H9 (cell line): ENCODE results near the gene ARL2BP. TPM values are rescaled to one million over a fixed set of nuclear protein-coding genes. Genes with fewer than 3 reads are reported as not detected.

Source experiments
- DNase-seq: peaks from one replicate; pipeline ENCODE4 v3.0.0-alpha.2; 2017
- H2AFZ ChIP-seq: one replicate; pipeline ENCODE4 v1.6.1; 2013; ENCODE audit warnings: mild to moderate bottlenecking, low read length, control low read depth, moderate library complexity
- H2AK5ac ChIP-seq: 2 replicates; pipeline ENCODE4 v1.6.1; 2013; ENCODE audit warnings: low read length, control low read depth, mixed read lengths; ENCODE audit not compliant: insufficient read length
- H2BK120ac ChIP-seq: one replicate; pipeline ENCODE4 v1.6.1; 2013; ENCODE audit warnings: low read depth, mild to moderate bottlenecking, low read length, control low read depth, inconsistent platforms; ENCODE audit not compliant: poor library complexity, severe bottlenecking
- H2BK12ac ChIP-seq: 2 replicates; pipeline ENCODE4 v1.6.1; 2013; ENCODE audit warnings: low read length, control low read depth, mixed read lengths, low read depth; ENCODE audit not compliant: insufficient read length
- H2BK15ac ChIP-seq: 2 replicates; pipeline ENCODE4 v1.6.1; 2013; ENCODE audit warnings: low read depth, low read length, control low read depth
- H2BK20ac ChIP-seq: one replicate; pipeline ENCODE4 v1.6.1; 2013; ENCODE audit warnings: low read depth, mild to moderate bottlenecking, low read length, control low read depth, inconsistent platforms; ENCODE audit not compliant: poor library complexity, severe bottlenecking
- H2BK5ac ChIP-seq: 2 replicates; pipeline ENCODE4 v1.6.1; 2013; ENCODE audit warnings: low read length, control low read depth, mixed read lengths; ENCODE audit not compliant: insufficient read length
- H3K14ac ChIP-seq: 2 replicates; pipeline ENCODE4 v1.6.1; 2013; ENCODE audit warnings: low read length, control low read depth; ENCODE audit not compliant: insufficient read depth
- H3K18ac ChIP-seq: 2 replicates; pipeline ENCODE4 v1.6.1; 2013; ENCODE audit warnings: low read depth, mild to moderate bottlenecking, mixed read lengths, low read length, control low read depth; ENCODE audit not compliant: insufficient read length
- H3K23ac ChIP-seq: 2 replicates; pipeline ENCODE4 v1.6.1; 2013; ENCODE audit warnings: low read length, control low read depth, mixed read lengths, low read depth; ENCODE audit not compliant: insufficient read length
- H3K23me2 ChIP-seq: 2 replicates; pipeline ENCODE4 v1.6.1; 2013; ENCODE audit warnings: low read depth, mild to moderate bottlenecking, mixed read lengths, low read length, control low read depth; ENCODE audit not compliant: insufficient read length, poor library complexity, severe bottlenecking
- H3K27ac ChIP-seq: 2 replicates; pipeline ENCODE4 v1.5.1; 2013; ENCODE audit warnings: low read length, control low read depth, mixed read lengths, low read depth; ENCODE audit not compliant: insufficient read length
- H3K27me3 ChIP-seq: 2 replicates; pipeline ENCODE4 v1.6.1; 2013; ENCODE audit warnings: low read length, control low read depth, inconsistent platforms; ENCODE audit not compliant: insufficient read depth
- H3K4ac ChIP-seq: 2 replicates; pipeline ENCODE4 v1.6.1; 2013; ENCODE audit warnings: low read depth, mild to moderate bottlenecking, control low read depth, inconsistent platforms, low read length, moderate library complexity
- H3K4me1 ChIP-seq: 2 replicates; pipeline ENCODE4 v1.6.1; 2013; ENCODE audit warnings: low read length, control low read depth, inconsistent platforms; ENCODE audit not compliant: insufficient read depth
- H3K4me2 ChIP-seq: 2 replicates; pipeline ENCODE4 v1.6.1; 2013; ENCODE audit warnings: low read length, control low read depth, mixed read lengths; ENCODE audit not compliant: insufficient read length, insufficient read depth
- H3K56ac ChIP-seq: 2 replicates; pipeline ENCODE4 v1.6.1; 2013; ENCODE audit warnings: low read depth, mild to moderate bottlenecking, mixed read lengths, low read length, control low read depth; ENCODE audit not compliant: insufficient read length
- H3K79me1 ChIP-seq: 2 replicates; pipeline ENCODE4 v1.6.1; 2013; ENCODE audit warnings: low read depth, mild to moderate bottlenecking, moderate library complexity, low read length, control low read depth, inconsistent platforms; ENCODE audit not compliant: insufficient read depth, poor library complexity, severe bottlenecking
- H3K79me2 ChIP-seq: 2 replicates; pipeline ENCODE4 v1.6.1; 2013; ENCODE audit warnings: low read length, control low read depth, inconsistent platforms; ENCODE audit not compliant: insufficient read depth
- H3K9ac ChIP-seq: 2 replicates; pipeline ENCODE4 v1.6.1; 2013; ENCODE audit warnings: low read length, control low read depth, mixed read lengths; ENCODE audit not compliant: insufficient read length; ENCODE audit errors: extremely low read depth
- H3K9me3 ChIP-seq: one replicate; pipeline ENCODE4 v1.6.1; 2013; ENCODE audit warnings: low read depth, low read length, inconsistent platforms; ENCODE audit not compliant: control insufficient read depth
- H3T11ph ChIP-seq: one replicate; pipeline ENCODE4 v1.6.1; 2013; ENCODE audit warnings: mild to moderate bottlenecking, low read length, control low read depth, inconsistent platforms
- H4K20me1 ChIP-seq: one replicate; pipeline ENCODE4 v1.6.1; 2013; ENCODE audit not compliant: control insufficient read depth, insufficient read length, insufficient read depth
- H4K5ac ChIP-seq: 2 replicates; pipeline ENCODE4 v1.6.1; 2013; ENCODE audit warnings: low read depth, mild to moderate bottlenecking, mixed read lengths, low read length, control low read depth; ENCODE audit not compliant: insufficient read length
- H4K8ac ChIP-seq: replicated peaks from 2 replicates; pipeline ENCODE4 v1.6.1; 2013; ENCODE audit warnings: low read length, control low read depth, mixed read lengths, low read depth; ENCODE audit not compliant: insufficient read length
- H4K91ac ChIP-seq: 2 replicates; pipeline ENCODE4 v1.6.1; 2013; ENCODE audit warnings: low read depth, mild to moderate bottlenecking, moderate library complexity, mixed read lengths, low read length, control low read depth; ENCODE audit not compliant: insufficient read length
- H3K27ac Mint-ChIP-seq, 3 experiments: 2 replicates in 2 of 3; 3 replicates in 1 of 3; pipeline ENCODE4 v1.8.0; 2020 to 2021; ENCODE audit warnings: mixed read lengths in 3 of 3, mild to moderate bottlenecking in 1 of 3, moderate library complexity in 1 of 3
- H3K27me3 Mint-ChIP-seq: 2 replicates; pipeline ENCODE4 v1.8.0; 2021; ENCODE audit warnings: low read depth, mild to moderate bottlenecking, moderate library complexity, mixed read lengths
- H3K36me3 Mint-ChIP-seq, 3 experiments: 2 replicates in 2 of 3; 3 replicates in 1 of 3; pipeline ENCODE4 v1.8.0; 2020 to 2021; ENCODE audit warnings: low read depth in 3 of 3, mixed read lengths in 3 of 3; ENCODE audit not compliant: insufficient read depth in 1 of 3
- H3K4me1 Mint-ChIP-seq, 2 experiments: 2 replicates each; pipeline ENCODE4 v1.8.0; 2020; ENCODE audit warnings: mixed read lengths in 2 of 2
- H3K4me3 Mint-ChIP-seq, 2 experiments: 2 replicates in 1 of 2; 3 replicates in 1 of 2; pipeline ENCODE4 v1.8.0; 2020 to 2021; ENCODE audit warnings: mild to moderate bottlenecking in 2 of 2, mixed read lengths in 2 of 2, moderate library complexity in 1 of 2
- H3K9me3 Mint-ChIP-seq, 2 experiments: 2 replicates in 1 of 2; 3 replicates in 1 of 2; pipeline ENCODE4 v1.8.0; 2020; ENCODE audit warnings: mild to moderate bottlenecking in 2 of 2, mixed read lengths in 2 of 2, moderate library complexity in 1 of 2
- WGBS: extraction: QIAGEN DNeasy Blood & Tissue Kit; methylation state at CpG from one replicate; pipeline ENCODE4 v1.1.7; 2013; ENCODE audit warnings: missing lambda C conversion rate, low lambda C conversion rate, mixed read lengths; ENCODE audit not compliant: insufficient read length; ENCODE audit errors: extremely low coverage; 5-methylcytosine and 5-hydroxymethylcytosine counted together
- total RNA-seq: library from RNA; stranded (reverse); gene quantifications from 2 replicates; pipeline ENCODE4 v1.2.1, GENCODE V29; 2021
- TF ChIP-seq, protein P1 (sequence below): fragments of 200-600 bp; sonication (generic); conservative IDR thresholded peaks from 3 replicates; pipeline ENCODE4 v1.8.0; 2021; ENCODE audit warnings: antibody characterized with exemption, mild to moderate bottlenecking

ARL2BP gene
- total RNA-seq, 1 experiment from 2014 or later = 18.0 TPM

DNA sequence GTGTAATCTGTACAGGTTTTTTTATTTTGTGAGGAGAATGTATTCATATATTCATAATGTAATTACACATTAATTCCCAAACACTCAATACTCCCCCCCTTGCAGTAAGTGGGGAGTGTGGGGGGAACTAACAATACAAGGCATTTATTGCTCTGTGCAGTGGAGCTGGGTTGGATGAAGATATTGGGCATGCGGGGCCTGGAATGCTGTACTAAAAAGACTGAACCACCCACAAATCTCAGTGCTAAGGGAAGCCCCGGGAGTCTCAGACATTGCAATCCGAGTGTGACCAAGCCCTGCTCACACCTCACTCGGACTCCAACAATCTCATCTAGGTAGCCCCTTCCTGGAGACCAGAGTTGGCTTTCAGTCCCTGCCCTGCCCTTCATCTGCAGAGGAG, 33.4 kb downstream of the ARL2BP start:
- no peak overlapping the region for H3K4ac ChIP-seq
- no peak overlapping the region for H3T11ph ChIP-seq
- Mint-ChIP-seq H3K4me3 (no peak overlapping the region), H3K9me3 (no peaks in the 10 kb centered on the region), H3K27me3 (peaks cover 30% of the 10 kb centered on the region), H3K4me1 (peaks cover 15 to 19% of the 10 kb centered on the region in 2 experiments), H3K36me3 (no peaks in the 10 kb centered on the region), H3K27ac (no peak overlapping the region; a peak in 1 of 7 replicates)
- H3K4me1 ChIP-seq = peaks cover 4% of the 10 kb centered on the region; the same call in 1 of the 2 replicates
- H2BK12ac ChIP-seq = no peak overlapping the region
- H2BK120ac ChIP-seq = no peak overlapping the region
- H2AFZ ChIP-seq = no peak overlapping the region
- no peak overlapping the region for H3K23ac ChIP-seq
- H4K8ac ChIP-seq = no peak overlapping the region
- no peak overlapping the region for H3K9ac ChIP-seq
- no peaks in the 10 kb centered on the region for H4K20me1 ChIP-seq
- TF ChIP-seq, protein P1, sequence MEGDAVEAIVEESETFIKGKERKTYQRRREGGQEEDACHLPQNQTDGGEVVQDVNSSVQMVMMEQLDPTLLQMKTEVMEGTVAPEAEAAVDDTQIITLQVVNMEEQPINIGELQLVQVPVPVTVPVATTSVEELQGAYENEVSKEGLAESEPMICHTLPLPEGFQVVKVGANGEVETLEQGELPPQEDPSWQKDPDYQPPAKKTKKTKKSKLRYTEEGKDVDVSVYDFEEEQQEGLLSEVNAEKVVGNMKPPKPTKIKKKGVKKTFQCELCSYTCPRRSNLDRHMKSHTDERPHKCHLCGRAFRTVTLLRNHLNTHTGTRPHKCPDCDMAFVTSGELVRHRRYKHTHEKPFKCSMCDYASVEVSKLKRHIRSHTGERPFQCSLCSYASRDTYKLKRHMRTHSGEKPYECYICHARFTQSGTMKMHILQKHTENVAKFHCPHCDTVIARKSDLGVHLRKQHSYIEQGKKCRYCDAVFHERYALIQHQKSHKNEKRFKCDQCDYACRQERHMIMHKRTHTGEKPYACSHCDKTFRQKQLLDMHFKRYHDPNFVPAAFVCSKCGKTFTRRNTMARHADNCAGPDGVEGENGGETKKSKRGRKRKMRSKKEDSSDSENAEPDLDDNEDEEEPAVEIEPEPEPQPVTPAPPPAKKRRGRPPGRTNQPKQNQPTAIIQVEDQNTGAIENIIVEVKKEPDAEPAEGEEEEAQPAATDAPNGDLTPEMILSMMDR = no peak
- H3K79me1 ChIP-seq = no peaks in the 10 kb centered on the region
- WGBS = no CpG with 5 or more reads among the region's 4 CpGs
- H3K79me2 ChIP-seq = 0 out of 2 replicates have a peak, but pooled peaks cover 2% of the 10 kb centered on the region
- H2BK20ac ChIP-seq = no peak overlapping the region
- H3K27ac ChIP-seq = no peak overlapping the region
- no peak overlapping the region for H3K56ac ChIP-seq
- H3K4me2 ChIP-seq = no peak overlapping the region
- H4K91ac ChIP-seq = no peak overlapping the region
- H2BK15ac ChIP-seq = no peak overlapping the region
- no peak overlapping the region for H2AK5ac ChIP-seq
- H3K18ac ChIP-seq = no peak overlapping the region
- H4K5ac ChIP-seq = no peak overlapping the region
- H3K9me3 ChIP-seq = no peaks in the 10 kb centered on the region
- H3K23me2 ChIP-seq = no peaks in the 10 kb centered on the region
- peaks cover 9% of the 10 kb centered on the region; the same call in 1 of the 2 replicates for H3K27me3 ChIP-seq
- H3K14ac ChIP-seq = no peak overlapping the region
- H2BK5ac ChIP-seq = no peak overlapping the region
- no peak for DNase-seq
